Coronary artery (tissue), 2 donors: ENCODE data around the gene SLC2A9.

Source experiments
- DNase-seq: peaks from one replicate; pipeline ENCODE4 v3.0.0-alpha.2; 2017; ENCODE audit warnings: low spot score
- H3K27ac ChIP-seq, 2 donors: fragments of 200-600 bp; sonication (generic); one replicate each; pipeline ENCODE4 v1.5.1; 2016 to 2019
- H3K4me3 ChIP-seq: fragments of 200-600 bp; sonication (generic); 2 replicates; pipeline ENCODE4 v1.5.1; 2016; ENCODE audit warnings: mild to moderate bottlenecking, moderate library complexity
- TF ChIP-seq, protein P1 (sequence below): fragments of 200-600 bp; sonication (generic); IDR thresholded peaks from one replicate; pipeline ENCODE4 v1.5.1; 2019; ENCODE audit warnings: antibody characterized with exemption

The SLC2A9 gene

GRCh38 chr4:10051517-10052135, 30.3 kb upstream of the SLC2A9 start:
- no peak for DNase-seq
- Histone ChIP-seq H3K27ac (no peak overlapping the region), H3K4me3 (no peak overlapping the region)
- TF ChIP-seq, protein P1, sequence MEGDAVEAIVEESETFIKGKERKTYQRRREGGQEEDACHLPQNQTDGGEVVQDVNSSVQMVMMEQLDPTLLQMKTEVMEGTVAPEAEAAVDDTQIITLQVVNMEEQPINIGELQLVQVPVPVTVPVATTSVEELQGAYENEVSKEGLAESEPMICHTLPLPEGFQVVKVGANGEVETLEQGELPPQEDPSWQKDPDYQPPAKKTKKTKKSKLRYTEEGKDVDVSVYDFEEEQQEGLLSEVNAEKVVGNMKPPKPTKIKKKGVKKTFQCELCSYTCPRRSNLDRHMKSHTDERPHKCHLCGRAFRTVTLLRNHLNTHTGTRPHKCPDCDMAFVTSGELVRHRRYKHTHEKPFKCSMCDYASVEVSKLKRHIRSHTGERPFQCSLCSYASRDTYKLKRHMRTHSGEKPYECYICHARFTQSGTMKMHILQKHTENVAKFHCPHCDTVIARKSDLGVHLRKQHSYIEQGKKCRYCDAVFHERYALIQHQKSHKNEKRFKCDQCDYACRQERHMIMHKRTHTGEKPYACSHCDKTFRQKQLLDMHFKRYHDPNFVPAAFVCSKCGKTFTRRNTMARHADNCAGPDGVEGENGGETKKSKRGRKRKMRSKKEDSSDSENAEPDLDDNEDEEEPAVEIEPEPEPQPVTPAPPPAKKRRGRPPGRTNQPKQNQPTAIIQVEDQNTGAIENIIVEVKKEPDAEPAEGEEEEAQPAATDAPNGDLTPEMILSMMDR, result no peak

DNA sequence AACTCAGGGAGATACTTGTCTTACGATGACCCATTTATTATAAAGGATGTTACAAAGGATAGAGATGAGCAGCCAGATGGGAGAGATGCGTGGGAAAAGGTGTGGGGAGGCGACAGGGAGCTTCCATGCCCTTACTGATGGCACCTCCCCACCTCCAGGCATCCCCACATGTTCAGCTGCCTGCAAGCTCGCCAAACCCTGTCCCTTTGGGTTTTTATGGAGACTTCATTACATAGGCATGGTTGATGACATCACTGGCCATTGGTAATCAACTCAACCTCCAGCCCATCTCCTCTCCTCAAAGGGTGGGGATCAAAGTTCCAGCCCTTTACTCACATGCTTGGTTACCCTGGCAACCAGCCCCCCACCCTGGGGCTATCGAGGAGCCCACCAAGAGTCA, 29.4 kb upstream of the SLC2A9 start:
- H3K4me3 ChIP-seq, result no peak overlapping the region
- TF ChIP-seq, protein P1, result no peak
- DNase-seq, result no peak
- no peak overlapping the region for H3K27ac ChIP-seq

DNA sequence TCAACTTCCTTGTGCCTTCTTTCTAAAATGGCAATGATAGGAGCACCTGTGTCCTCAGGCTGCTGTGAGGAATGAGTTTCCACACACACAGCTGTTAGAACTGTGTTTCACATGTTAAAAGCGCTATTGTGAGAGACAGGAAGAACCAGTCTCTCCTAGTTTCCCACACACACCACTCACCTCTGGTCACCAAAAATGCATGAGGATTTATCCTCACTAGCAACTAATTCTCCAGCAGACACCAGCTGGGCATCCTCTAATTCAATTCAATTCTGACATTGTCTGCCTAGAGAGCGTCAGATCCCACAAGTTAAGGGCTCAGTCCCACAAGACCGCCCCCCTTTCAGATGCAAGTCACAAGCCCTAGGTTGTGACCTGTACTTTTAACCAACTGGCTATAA, 29.0 kb upstream of the SLC2A9 start:
- TF ChIP-seq, protein P1, result no peak

GRCh38 chr4:10048941-10049697, 27.8 kb upstream of the SLC2A9 start:
- no peak overlapping the region for H3K27ac ChIP-seq
- no peak overlapping the region for H3K4me3 ChIP-seq
- TF ChIP-seq, protein P1, result no peak
- no peak for DNase-seq

More for the DNA sequence above, 29.0 kb upstream of the SLC2A9 start:
- Histone ChIP-seq H3K27ac (no peak overlapping the region), H3K4me3 (no peak overlapping the region)
- no peak for DNase-seq

GRCh38 chr4:10047967-10048366, 26.7 kb upstream of the SLC2A9 start:
- DNase-seq, result no peak
- Histone ChIP-seq H3K4me3 (no peak overlapping the region), H3K27ac (no peak overlapping the region)
- TF ChIP-seq, protein P1, result no peak

DNA sequence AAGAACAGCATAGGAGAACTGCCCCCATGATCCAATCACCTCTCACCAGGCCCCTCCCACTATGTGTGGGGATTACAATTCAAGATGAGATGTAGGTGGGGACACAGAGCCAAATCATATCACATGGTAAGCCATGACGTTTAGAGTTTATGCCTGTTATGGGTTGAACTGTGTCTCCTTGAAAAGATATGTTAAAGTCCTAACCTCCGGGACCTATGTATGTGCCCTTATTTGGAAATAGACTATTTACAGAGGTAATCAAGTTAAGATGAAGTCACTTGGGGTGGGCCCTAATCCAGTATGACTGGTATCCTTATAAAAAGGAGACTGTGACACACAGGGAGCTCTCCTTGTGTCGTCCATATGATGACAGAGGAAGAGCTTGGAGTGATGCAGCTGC, 25.2 kb upstream of the SLC2A9 start:
- Histone ChIP-seq H3K27ac (no peak overlapping the region), H3K4me3 (no peak overlapping the region)
- TF ChIP-seq, protein P1, result no peak
- no peak for DNase-seq

DNA sequence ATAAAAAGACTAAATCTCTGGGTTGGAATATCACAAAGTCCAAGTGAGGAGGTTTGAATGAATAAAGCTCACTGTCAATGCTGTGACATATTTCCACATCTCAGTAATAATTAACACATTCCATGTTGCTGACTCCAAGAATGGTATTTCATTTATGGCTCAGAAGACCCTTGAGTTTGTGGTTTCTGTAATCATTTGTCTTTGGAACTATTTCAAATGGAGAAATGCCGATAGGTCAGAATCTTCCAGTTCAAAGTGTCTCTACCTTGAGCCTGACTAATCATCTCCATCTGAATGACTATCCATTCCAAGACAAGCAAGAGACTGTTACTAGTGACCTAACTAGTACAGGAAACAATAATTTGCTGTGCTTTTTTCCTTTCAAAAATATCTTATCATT, 24.2 kb upstream of the SLC2A9 start:
- no peak overlapping the region for H3K27ac ChIP-seq
- no peak overlapping the region for H3K4me3 ChIP-seq
- TF ChIP-seq, protein P1, result no peak
- no peak for DNase-seq
